HCT116 (cell line): Measurements from ENCODE around the gene HAPLN1.

Source experiments
- CEBPB ChIP-seq: IDR thresholded peaks from 2 replicates; pipeline ENCODE4 v1.6.1; 2012; ENCODE audit warnings: low read depth
- EGR1 ChIP-seq: IDR thresholded peaks from 2 replicates; pipeline ENCODE4 v1.6.1; 2012; ENCODE audit warnings: low read depth
- JUND ChIP-seq: IDR thresholded peaks from 2 replicates; pipeline ENCODE4 v1.6.1; 2012
- POLR2A ChIP-seq: IDR thresholded peaks from 2 replicates; pipeline ENCODE4 v1.7.0; 2011; ENCODE audit warnings: borderline replicate concordance; ENCODE audit not compliant: insufficient read depth, insufficient read length; ENCODE audit errors: extremely low read depth
- RAD21 ChIP-seq: IDR thresholded peaks from 2 replicates; pipeline ENCODE4 v1.6.1; 2012; ENCODE audit warnings: low read depth, mild to moderate bottlenecking
- SRF ChIP-seq: IDR thresholded peaks from 2 replicates; pipeline ENCODE4 v1.6.1; 2012; ENCODE audit warnings: low read depth
- TCF7L2 ChIP-seq: IDR thresholded peaks from 2 replicates; pipeline ENCODE4 v1.7.0; 2011; ENCODE audit warnings: borderline replicate concordance, inconsistent platforms; ENCODE audit not compliant: insufficient read depth, insufficient read length; ENCODE audit errors: extremely low read depth
- YY1 ChIP-seq: IDR thresholded peaks from 2 replicates; pipeline ENCODE4 v1.6.1; 2011; ENCODE audit warnings: low read length, low read depth, moderate library complexity, mild to moderate bottlenecking; ENCODE audit not compliant: insufficient replicate concordance; ENCODE audit errors: extremely low read depth
- ZFX ChIP-seq: fragments of 450-650 bp; IDR thresholded peaks from 2 replicates; pipeline ENCODE4 v1.6.1; 2017
- TF ChIP-seq, protein P1 (sequence below): IDR thresholded peaks from 2 replicates; pipeline ENCODE4 v1.6.1; 2011; ENCODE audit warnings: mild to moderate bottlenecking, low read length, moderate library complexity; ENCODE audit not compliant: insufficient replicate concordance; ENCODE audit errors: extremely low read depth
- TF ChIP-seq, protein P2 (sequence below), 3 experiments: fragments of 200-600 bp in 1 of 3; sonication (generic) in 1 of 3; IDR thresholded peaks in 2 of 3; conservative IDR thresholded peaks in 1 of 3; 2 replicates each; pipeline ENCODE4 v1.5.1; 2012 to 2017; ENCODE audit warnings: low read depth in 2 of 3, low read length in 2 of 3, antibody characterized with exemption in 1 of 3, borderline replicate concordance in 1 of 3, control low read depth in 1 of 3, mild to moderate bottlenecking in 1 of 3, mixed read lengths in 1 of 3, mixed run types in 1 of 3, moderate library complexity in 1 of 3; ENCODE audit not compliant: insufficient read depth in 1 of 3
- TF ChIP-seq, protein P3 (sequence below): IDR thresholded peaks from 2 replicates; pipeline ENCODE4 v1.6.1; 2012
- TF ChIP-seq, protein P4 (sequence below): IDR thresholded peaks from 2 replicates; pipeline ENCODE4 v1.6.1; 2012; ENCODE audit warnings: low read depth

DNA sequence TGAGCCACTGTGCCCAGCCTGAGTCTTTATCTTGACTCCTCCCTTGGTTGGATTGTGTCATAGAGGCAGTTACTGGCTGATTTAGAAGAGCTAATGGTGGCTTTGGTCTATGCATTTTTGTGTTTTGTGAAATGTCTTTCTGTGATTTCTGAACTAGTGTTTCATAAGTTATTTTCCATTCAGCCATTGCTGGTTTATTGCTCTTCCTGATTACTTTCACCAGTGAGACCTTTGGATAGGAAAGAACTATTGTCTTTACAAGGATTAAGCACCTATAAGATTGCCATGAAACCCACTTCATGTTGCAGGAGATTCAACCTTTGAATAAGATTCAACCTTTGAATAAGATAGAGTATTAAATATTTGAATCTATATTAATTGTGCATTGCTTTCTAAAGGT is 8.7 kb upstream of the HAPLN1 start:
- TF ChIP-seq, protein P1, sequence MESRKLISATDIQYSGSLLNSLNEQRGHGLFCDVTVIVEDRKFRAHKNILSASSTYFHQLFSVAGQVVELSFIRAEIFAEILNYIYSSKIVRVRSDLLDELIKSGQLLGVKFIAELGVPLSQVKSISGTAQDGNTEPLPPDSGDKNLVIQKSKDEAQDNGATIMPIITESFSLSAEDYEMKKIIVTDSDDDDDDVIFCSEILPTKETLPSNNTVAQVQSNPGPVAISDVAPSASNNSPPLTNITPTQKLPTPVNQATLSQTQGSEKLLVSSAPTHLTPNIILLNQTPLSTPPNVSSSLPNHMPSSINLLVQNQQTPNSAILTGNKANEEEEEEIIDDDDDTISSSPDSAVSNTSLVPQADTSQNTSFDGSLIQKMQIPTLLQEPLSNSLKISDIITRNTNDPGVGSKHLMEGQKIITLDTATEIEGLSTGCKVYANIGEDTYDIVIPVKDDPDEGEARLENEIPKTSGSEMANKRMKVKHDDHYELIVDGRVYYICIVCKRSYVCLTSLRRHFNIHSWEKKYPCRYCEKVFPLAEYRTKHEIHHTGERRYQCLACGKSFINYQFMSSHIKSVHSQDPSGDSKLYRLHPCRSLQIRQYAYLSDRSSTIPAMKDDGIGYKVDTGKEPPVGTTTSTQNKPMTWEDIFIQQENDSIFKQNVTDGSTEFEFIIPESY: no peak
- TF ChIP-seq ZFX (no peak), EGR1 (no peak), POLR2A (no peak), SRF (no peak), RAD21 (no peak), CEBPB (no peak), TCF7L2 (no peak), YY1 (no peak), JUND (no peak)
- TF ChIP-seq, protein P2, sequence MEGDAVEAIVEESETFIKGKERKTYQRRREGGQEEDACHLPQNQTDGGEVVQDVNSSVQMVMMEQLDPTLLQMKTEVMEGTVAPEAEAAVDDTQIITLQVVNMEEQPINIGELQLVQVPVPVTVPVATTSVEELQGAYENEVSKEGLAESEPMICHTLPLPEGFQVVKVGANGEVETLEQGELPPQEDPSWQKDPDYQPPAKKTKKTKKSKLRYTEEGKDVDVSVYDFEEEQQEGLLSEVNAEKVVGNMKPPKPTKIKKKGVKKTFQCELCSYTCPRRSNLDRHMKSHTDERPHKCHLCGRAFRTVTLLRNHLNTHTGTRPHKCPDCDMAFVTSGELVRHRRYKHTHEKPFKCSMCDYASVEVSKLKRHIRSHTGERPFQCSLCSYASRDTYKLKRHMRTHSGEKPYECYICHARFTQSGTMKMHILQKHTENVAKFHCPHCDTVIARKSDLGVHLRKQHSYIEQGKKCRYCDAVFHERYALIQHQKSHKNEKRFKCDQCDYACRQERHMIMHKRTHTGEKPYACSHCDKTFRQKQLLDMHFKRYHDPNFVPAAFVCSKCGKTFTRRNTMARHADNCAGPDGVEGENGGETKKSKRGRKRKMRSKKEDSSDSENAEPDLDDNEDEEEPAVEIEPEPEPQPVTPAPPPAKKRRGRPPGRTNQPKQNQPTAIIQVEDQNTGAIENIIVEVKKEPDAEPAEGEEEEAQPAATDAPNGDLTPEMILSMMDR (IDR thresholded peaks at IDR 0.05 in 2 of 3, conservative IDR thresholded peaks at IDR 0.05 in 1 of 3; ENCODE audit: borderline replicate concordance in 1 of 3, insufficient read depth in 1 of 3, low read depth in 2 of 3, low read length in 2 of 3): no peak
- TF ChIP-seq, protein P3, sequence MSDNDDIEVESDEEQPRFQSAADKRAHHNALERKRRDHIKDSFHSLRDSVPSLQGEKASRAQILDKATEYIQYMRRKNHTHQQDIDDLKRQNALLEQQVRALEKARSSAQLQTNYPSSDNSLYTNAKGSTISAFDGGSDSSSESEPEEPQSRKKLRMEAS: no peak
- TF ChIP-seq, protein P4, sequence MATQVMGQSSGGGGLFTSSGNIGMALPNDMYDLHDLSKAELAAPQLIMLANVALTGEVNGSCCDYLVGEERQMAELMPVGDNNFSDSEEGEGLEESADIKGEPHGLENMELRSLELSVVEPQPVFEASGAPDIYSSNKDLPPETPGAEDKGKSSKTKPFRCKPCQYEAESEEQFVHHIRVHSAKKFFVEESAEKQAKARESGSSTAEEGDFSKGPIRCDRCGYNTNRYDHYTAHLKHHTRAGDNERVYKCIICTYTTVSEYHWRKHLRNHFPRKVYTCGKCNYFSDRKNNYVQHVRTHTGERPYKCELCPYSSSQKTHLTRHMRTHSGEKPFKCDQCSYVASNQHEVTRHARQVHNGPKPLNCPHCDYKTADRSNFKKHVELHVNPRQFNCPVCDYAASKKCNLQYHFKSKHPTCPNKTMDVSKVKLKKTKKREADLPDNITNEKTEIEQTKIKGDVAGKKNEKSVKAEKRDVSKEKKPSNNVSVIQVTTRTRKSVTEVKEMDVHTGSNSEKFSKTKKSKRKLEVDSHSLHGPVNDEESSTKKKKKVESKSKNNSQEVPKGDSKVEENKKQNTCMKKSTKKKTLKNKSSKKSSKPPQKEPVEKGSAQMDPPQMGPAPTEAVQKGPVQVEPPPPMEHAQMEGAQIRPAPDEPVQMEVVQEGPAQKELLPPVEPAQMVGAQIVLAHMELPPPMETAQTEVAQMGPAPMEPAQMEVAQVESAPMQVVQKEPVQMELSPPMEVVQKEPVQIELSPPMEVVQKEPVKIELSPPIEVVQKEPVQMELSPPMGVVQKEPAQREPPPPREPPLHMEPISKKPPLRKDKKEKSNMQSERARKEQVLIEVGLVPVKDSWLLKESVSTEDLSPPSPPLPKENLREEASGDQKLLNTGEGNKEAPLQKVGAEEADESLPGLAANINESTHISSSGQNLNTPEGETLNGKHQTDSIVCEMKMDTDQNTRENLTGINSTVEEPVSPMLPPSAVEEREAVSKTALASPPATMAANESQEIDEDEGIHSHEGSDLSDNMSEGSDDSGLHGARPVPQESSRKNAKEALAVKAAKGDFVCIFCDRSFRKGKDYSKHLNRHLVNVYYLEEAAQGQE: no peak
